ENCODE results near the gene MCC.

The MCC gene

GRCh38 chr5:113100981-113101380, 387.3 kb downstream of the MCC start:
- H4K20me1 ChIP-seq (ENCODE audit: insufficient read depth, low read length): no peaks in the 10 kb centered on the region
- no peaks in the 10 kb centered on the region for H3K27me3 ChIP-seq (replicated peaks; ENCODE audit: insufficient read depth, low read length)
- no peaks in the 10 kb centered on the region for H3K9me2 ChIP-seq (replicated peaks; ENCODE audit: insufficient read depth, low read length)
- H3K79me2 ChIP-seq (ENCODE audit: low read length): peaks cover 36% of the 10 kb centered on the region
- H2AFZ ChIP-seq (ENCODE audit: low read length): no peak overlapping the region
- H3K9ac ChIP-seq (ENCODE audit: low read length): no peak overlapping the region
- H3K4me2 ChIP-seq (ENCODE audit: low read depth, low read length): no peak overlapping the region
- DNase-seq: no peak
- peaks cover 7% of the 10 kb centered on the region; the same call in 1 of the 2 replicates for H3K36me3 ChIP-seq (replicated peaks; ENCODE audit: insufficient read depth, low read length)
- H3F3A ChIP-seq (ENCODE audit: insufficient read depth, low read length): no peaks in the 10 kb centered on the region
- no peaks in the 10 kb centered on the region for H3K9me3 ChIP-seq (replicated peaks; ENCODE audit: insufficient read depth, low read length)
- no peak overlapping the region for H3K27ac ChIP-seq (ENCODE audit: low read length)
- no peak overlapping the region for H3K4me3 ChIP-seq (ENCODE audit: low read length)
- TF ChIP-seq EZH2phosphoT487 (IDR thresholded peaks at IDR 0.05; ENCODE audit: low read length) (no peak), CTCF (IDR thresholded peaks at IDR 0.05; ENCODE audit: low read length) (no peak), EZH2 (optimal IDR thresholded peaks at IDR 0.05; ENCODE audit: low read depth, low read length) (no peak)
- no peaks in the 10 kb centered on the region for H3K4me1 ChIP-seq (ENCODE audit: low read length)

GRCh38 chr5:113099822-113100221, 388.4 kb downstream of the MCC start:
- H3K9ac ChIP-seq (ENCODE audit: low read length): no peak overlapping the region
- no peaks in the 10 kb centered on the region for H3K9me3 ChIP-seq (replicated peaks; ENCODE audit: insufficient read depth, low read length)
- no peak overlapping the region for H3K4me3 ChIP-seq (ENCODE audit: low read length)
- no peak for DNase-seq
- no peaks in the 10 kb centered on the region for H3K9me2 ChIP-seq (replicated peaks; ENCODE audit: insufficient read depth, low read length)
- no peak overlapping the region for H3K27ac ChIP-seq (ENCODE audit: low read length)
- H2AFZ ChIP-seq (ENCODE audit: low read length): no peak overlapping the region
- H3F3A ChIP-seq (ENCODE audit: insufficient read depth, low read length): no peaks in the 10 kb centered on the region
- H4K20me1 ChIP-seq (ENCODE audit: insufficient read depth, low read length): no peaks in the 10 kb centered on the region
- no peak overlapping the region for H3K4me2 ChIP-seq (ENCODE audit: low read depth, low read length)
- H3K79me2 ChIP-seq (ENCODE audit: low read length): peaks cover 30% of the 10 kb centered on the region
- TF ChIP-seq EZH2 (optimal IDR thresholded peaks at IDR 0.05; ENCODE audit: low read depth, low read length): no peak
- no peak for TF ChIP-seq CTCF (IDR thresholded peaks at IDR 0.05; ENCODE audit: low read length)
- no peak for TF ChIP-seq EZH2phosphoT487 (IDR thresholded peaks at IDR 0.05; ENCODE audit: low read length)
- no peaks in the 10 kb centered on the region for H3K27me3 ChIP-seq (replicated peaks; ENCODE audit: insufficient read depth, low read length)
- no peaks in the 10 kb centered on the region for H3K4me1 ChIP-seq (ENCODE audit: low read length)
- peaks cover 7% of the 10 kb centered on the region; the same call in 1 of the 2 replicates for H3K36me3 ChIP-seq (replicated peaks; ENCODE audit: insufficient read depth, low read length)

- TF ChIP-seq CTCF (IDR thresholded peaks at IDR 0.05; ENCODE audit: low read length) (no peak), EZH2phosphoT487 (IDR thresholded peaks at IDR 0.05; ENCODE audit: low read length) (no peak), EZH2 (optimal IDR thresholded peaks at IDR 0.05; ENCODE audit: low read depth, low read length) (no peak)
- no peaks in the 10 kb centered on the region for H3K9me2 ChIP-seq (replicated peaks; ENCODE audit: insufficient read depth, low read length)
- DNase-seq: no peak
- no peaks in the 10 kb centered on the region for H3K4me1 ChIP-seq (ENCODE audit: low read length)
- H3F3A ChIP-seq (ENCODE audit: insufficient read depth, low read length): no peaks in the 10 kb centered on the region
- H3K4me2 ChIP-seq (ENCODE audit: low read depth, low read length): no peak overlapping the region
- no peaks in the 10 kb centered on the region for H3K9me3 ChIP-seq (replicated peaks; ENCODE audit: insufficient read depth, low read length)
- no peaks in the 10 kb centered on the region for H3K27me3 ChIP-seq (replicated peaks; ENCODE audit: insufficient read depth, low read length)
- no peak overlapping the region for H2AFZ ChIP-seq (ENCODE audit: low read length)
- H3K27ac ChIP-seq (ENCODE audit: low read length): no peak overlapping the region
- H3K9ac ChIP-seq (ENCODE audit: low read length): no peak overlapping the region
- H3K36me3 ChIP-seq (replicated peaks; ENCODE audit: insufficient read depth, low read length): peaks cover 7% of the 10 kb centered on the region; the same call in 1 of the 2 replicates
- H3K4me3 ChIP-seq (ENCODE audit: low read length): no peak overlapping the region
- H3K79me2 ChIP-seq (ENCODE audit: low read length): peaks cover 30% of the 10 kb centered on the region
- H4K20me1 ChIP-seq (ENCODE audit: insufficient read depth, low read length): no peaks in the 10 kb centered on the region
These were observed 389.9 kb downstream of the MCC start for GRCh38 chr5:113098378-113098777.

All from MM.1S (cell line).